SU-DHL-6 (cell line): ENCODE data around the gene PRR9.

ENCODE experiments used
- H2AFZ ChIP-seq: fragments of 200-600 bp; sonication (generic); 2 replicates; pipeline ENCODE4 v1.6.1; 2014; ENCODE audit warnings: low read depth, mild to moderate bottlenecking, moderate library complexity, mixed read lengths, antibody characterized with exemption, low read length; ENCODE audit not compliant: severe bottlenecking
- H3F3A ChIP-seq: fragments of 200-600 bp; shearing (Covaris generic); 2 replicates; pipeline ENCODE4 v1.6.0; 2016; ENCODE audit warnings: antibody characterized with exemption, mild to moderate bottlenecking; ENCODE audit not compliant: insufficient read depth
- H3K27ac ChIP-seq: fragments of 200-600 bp; sonication (generic); 2 replicates; pipeline ENCODE4 v1.5.1; 2016; ENCODE audit warnings: low read depth, mild to moderate bottlenecking, low read length, moderate library complexity, mixed read lengths
- H3K27me3 ChIP-seq: fragments of 200-600 bp; sonication (generic), shearing (Covaris generic); 2 replicates; pipeline ENCODE4 v1.6.0; 2014; ENCODE audit warnings: mild to moderate bottlenecking, low read length
- H3K36me3 ChIP-seq: fragments of 200-600 bp; sonication (generic); 2 replicates; pipeline ENCODE4 v1.6.1; 2014; ENCODE audit warnings: mild to moderate bottlenecking, low read length, mixed read lengths
- H3K4me2 ChIP-seq: fragments of 300-600, 200-600 bp; shearing (Covaris generic), sonication (generic); 2 replicates; pipeline ENCODE4 v1.6.0; 2014; ENCODE audit warnings: low read length, low read depth, mild to moderate bottlenecking; ENCODE audit not compliant: poor library complexity, severe bottlenecking
- H3K4me3 ChIP-seq: fragments of 200-600 bp; sonication (generic); 2 replicates; pipeline ENCODE4 v1.5.1; 2014; ENCODE audit warnings: antibody characterized with exemption, low read length, mild to moderate bottlenecking, mixed read lengths; ENCODE audit not compliant: insufficient read depth, poor library complexity, severe bottlenecking
- H3K79me2 ChIP-seq: fragments of 200-600 bp; sonication (generic); 2 replicates; pipeline ENCODE4 v1.6.1; 2014; ENCODE audit warnings: mild to moderate bottlenecking, low read length, moderate library complexity; ENCODE audit not compliant: insufficient read depth
- H3K9ac ChIP-seq: fragments of 200-600 bp; sonication (generic); 2 replicates; pipeline ENCODE4 v1.7.0; 2014; ENCODE audit warnings: mild to moderate bottlenecking, low read length
- H3K9me2 ChIP-seq: fragments of 200-600 bp; sonication (generic); replicated peaks from 2 replicates; pipeline ENCODE4 v1.6.1; 2014; ENCODE audit warnings: low read length; ENCODE audit not compliant: insufficient read depth
- H3K9me3 ChIP-seq: fragments of 200-600 bp; sonication (generic); 2 replicates; pipeline ENCODE4 v1.6.1; 2014; ENCODE audit warnings: low read length, mixed read lengths; ENCODE audit not compliant: insufficient read depth
- H4K20me1 ChIP-seq: fragments of 200-600 bp; sonication (generic); 2 replicates; pipeline ENCODE4 v1.6.1; 2014; ENCODE audit warnings: low read depth, mild to moderate bottlenecking, antibody characterized with exemption, low read length, moderate library complexity, mixed read lengths
- EZH2phosphoT487 ChIP-seq: fragments of 200-600 bp; sonication (generic), shearing (Covaris generic); conservative IDR thresholded peaks from 2 replicates; pipeline ENCODE4 v1.6.1; 2018; ENCODE audit warnings: mild to moderate bottlenecking, antibody characterized with exemption, low read length, moderate library complexity, mixed read lengths
- TF ChIP-seq, protein P1 (sequence below): fragments of 200-600 bp; sonication (generic); IDR thresholded peaks from one replicate; pipeline ENCODE4 v1.5.1; 2017; ENCODE audit warnings: antibody characterized with exemption, mild to moderate bottlenecking, low read length, moderate library complexity; ENCODE audit not compliant: insufficient read depth, poor library complexity, severe bottlenecking

The PRR9 gene

GRCh38 chr1:153251562-153251961 is 34.2 kb downstream of the PRR9 start:
- Histone ChIP-seq H3K9ac (no peak overlapping the region), H3K4me2 (no peak overlapping the region), H3K9me2 (no peaks in the 10 kb centered on the region), H3K27ac (no peak overlapping the region), H4K20me1 (no peaks in the 10 kb centered on the region), H3K4me3 (no peak overlapping the region), H3F3A (no peaks in the 10 kb centered on the region), H3K27me3 (no peaks in the 10 kb centered on the region), H3K36me3 (no peaks in the 10 kb centered on the region), H3K9me3 (no peaks in the 10 kb centered on the region), H3K79me2 (no peaks in the 10 kb centered on the region), H2AFZ (no peak overlapping the region)
- no peak for TF ChIP-seq EZH2phosphoT487
- TF ChIP-seq, protein P1, sequence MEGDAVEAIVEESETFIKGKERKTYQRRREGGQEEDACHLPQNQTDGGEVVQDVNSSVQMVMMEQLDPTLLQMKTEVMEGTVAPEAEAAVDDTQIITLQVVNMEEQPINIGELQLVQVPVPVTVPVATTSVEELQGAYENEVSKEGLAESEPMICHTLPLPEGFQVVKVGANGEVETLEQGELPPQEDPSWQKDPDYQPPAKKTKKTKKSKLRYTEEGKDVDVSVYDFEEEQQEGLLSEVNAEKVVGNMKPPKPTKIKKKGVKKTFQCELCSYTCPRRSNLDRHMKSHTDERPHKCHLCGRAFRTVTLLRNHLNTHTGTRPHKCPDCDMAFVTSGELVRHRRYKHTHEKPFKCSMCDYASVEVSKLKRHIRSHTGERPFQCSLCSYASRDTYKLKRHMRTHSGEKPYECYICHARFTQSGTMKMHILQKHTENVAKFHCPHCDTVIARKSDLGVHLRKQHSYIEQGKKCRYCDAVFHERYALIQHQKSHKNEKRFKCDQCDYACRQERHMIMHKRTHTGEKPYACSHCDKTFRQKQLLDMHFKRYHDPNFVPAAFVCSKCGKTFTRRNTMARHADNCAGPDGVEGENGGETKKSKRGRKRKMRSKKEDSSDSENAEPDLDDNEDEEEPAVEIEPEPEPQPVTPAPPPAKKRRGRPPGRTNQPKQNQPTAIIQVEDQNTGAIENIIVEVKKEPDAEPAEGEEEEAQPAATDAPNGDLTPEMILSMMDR, result no peak

- no peaks in the 10 kb centered on the region for H3K9me2 ChIP-seq
- H3K36me3 ChIP-seq, result no peaks in the 10 kb centered on the region
- H2AFZ ChIP-seq, result no peak overlapping the region
- no peaks in the 10 kb centered on the region for H3K27me3 ChIP-seq
- no peaks in the 10 kb centered on the region for H3F3A ChIP-seq
- H3K9ac ChIP-seq, result no peak overlapping the region
- no peak overlapping the region for H3K4me3 ChIP-seq
- H3K27ac ChIP-seq, result no peak overlapping the region
- no peaks in the 10 kb centered on the region for H3K9me3 ChIP-seq
- no peaks in the 10 kb centered on the region for H3K79me2 ChIP-seq
- H3K4me2 ChIP-seq, result no peak overlapping the region
- TF ChIP-seq, protein P1, result no peak
- TF ChIP-seq EZH2phosphoT487, result no peak
- no peaks in the 10 kb centered on the region for H4K20me1 ChIP-seq
These were observed 34.6 kb downstream of the PRR9 start for GRCh38 chr1:153251988-153252387.

DNA sequence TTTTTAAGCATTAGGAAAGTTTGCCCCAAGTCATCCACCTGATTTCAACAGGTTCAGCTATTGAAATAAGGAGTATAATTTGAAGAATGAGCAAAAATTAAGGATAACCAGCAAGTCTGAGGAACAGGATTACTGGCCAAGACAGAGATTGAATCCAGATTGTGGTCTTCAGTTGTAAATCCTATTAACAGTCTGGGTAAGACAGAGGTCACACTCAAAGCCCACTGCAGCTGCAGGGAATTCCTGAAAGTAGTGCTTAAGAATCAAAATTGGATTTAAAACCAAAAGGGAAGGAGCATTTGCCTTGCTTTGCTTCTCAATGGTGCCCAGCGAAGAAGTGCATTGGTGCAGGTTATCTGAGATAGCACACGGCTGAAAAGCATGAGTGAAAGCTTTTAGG is 35.7 kb downstream of the PRR9 start:
- Histone ChIP-seq H2AFZ (no peak overlapping the region), H3F3A (no peaks in the 10 kb centered on the region), H3K4me2 (no peak overlapping the region), H3K27me3 (no peaks in the 10 kb centered on the region), H3K27ac (no peak overlapping the region), H3K4me3 (no peak overlapping the region), H3K9me3 (no peaks in the 10 kb centered on the region), H3K9ac (no peak overlapping the region), H3K36me3 (no peaks in the 10 kb centered on the region), H3K9me2 (no peaks in the 10 kb centered on the region), H4K20me1 (no peaks in the 10 kb centered on the region), H3K79me2 (no peaks in the 10 kb centered on the region)
- TF ChIP-seq, protein P1, result no peak
- TF ChIP-seq EZH2phosphoT487, result no peak

DNA sequence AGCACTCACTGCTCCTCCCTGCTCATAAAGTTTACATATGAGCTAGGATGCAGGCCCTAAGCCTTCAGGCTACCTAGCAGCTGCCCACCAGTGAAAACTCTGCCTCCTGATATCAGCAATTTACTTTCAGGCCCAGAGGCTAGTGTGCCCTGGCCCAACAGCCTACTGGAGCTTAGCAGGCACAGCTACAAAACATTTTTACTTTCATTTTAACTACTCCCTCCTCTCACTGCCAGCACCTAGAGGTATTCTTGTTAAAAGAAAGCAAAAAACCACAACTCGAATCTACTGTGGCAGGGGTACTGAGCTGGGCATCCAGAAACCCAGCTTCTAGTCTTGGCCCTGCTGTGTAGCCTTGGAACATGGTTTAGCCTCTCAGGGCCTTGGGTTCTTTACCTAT is 36.3 kb downstream of the PRR9 start:
- Histone ChIP-seq H3K4me2 (no peak overlapping the region), H3K27me3 (no peaks in the 10 kb centered on the region), H3K9me3 (no peaks in the 10 kb centered on the region), H3K9ac (no peak overlapping the region), H3K9me2 (no peaks in the 10 kb centered on the region), H3K79me2 (no peaks in the 10 kb centered on the region), H3F3A (no peaks in the 10 kb centered on the region), H2AFZ (no peak overlapping the region), H3K36me3 (no peaks in the 10 kb centered on the region), H3K4me3 (no peak overlapping the region), H3K27ac (no peak overlapping the region), H4K20me1 (no peaks in the 10 kb centered on the region)
- TF ChIP-seq, protein P1, result no peak
- no peak for TF ChIP-seq EZH2phosphoT487
